H9 (cell line): Measurements from ENCODE around the gene RPS27. TPM values are rescaled to one million over a fixed set of nuclear protein-coding genes. Genes with fewer than 3 reads are reported as not detected.

Source experiments
- DNase-seq: peaks from one replicate; pipeline ENCODE4 v3.0.0-alpha.2; 2017
- H2AFZ ChIP-seq: one replicate; pipeline ENCODE4 v1.6.1; 2013; ENCODE audit warnings: mild to moderate bottlenecking, low read length, control low read depth, moderate library complexity
- H2AK5ac ChIP-seq: 2 replicates; pipeline ENCODE4 v1.6.1; 2013; ENCODE audit warnings: low read length, control low read depth, mixed read lengths; ENCODE audit not compliant: insufficient read length
- H2BK120ac ChIP-seq: one replicate; pipeline ENCODE4 v1.6.1; 2013; ENCODE audit warnings: low read depth, mild to moderate bottlenecking, low read length, control low read depth, inconsistent platforms; ENCODE audit not compliant: poor library complexity, severe bottlenecking
- H2BK12ac ChIP-seq: 2 replicates; pipeline ENCODE4 v1.6.1; 2013; ENCODE audit warnings: low read length, control low read depth, mixed read lengths, low read depth; ENCODE audit not compliant: insufficient read length
- H2BK15ac ChIP-seq: 2 replicates; pipeline ENCODE4 v1.6.1; 2013; ENCODE audit warnings: low read depth, low read length, control low read depth
- H2BK20ac ChIP-seq: one replicate; pipeline ENCODE4 v1.6.1; 2013; ENCODE audit warnings: low read depth, mild to moderate bottlenecking, low read length, control low read depth, inconsistent platforms; ENCODE audit not compliant: poor library complexity, severe bottlenecking
- H2BK5ac ChIP-seq: 2 replicates; pipeline ENCODE4 v1.6.1; 2013; ENCODE audit warnings: low read length, control low read depth, mixed read lengths; ENCODE audit not compliant: insufficient read length
- H3K14ac ChIP-seq: 2 replicates; pipeline ENCODE4 v1.6.1; 2013; ENCODE audit warnings: low read length, control low read depth; ENCODE audit not compliant: insufficient read depth
- H3K18ac ChIP-seq: 2 replicates; pipeline ENCODE4 v1.6.1; 2013; ENCODE audit warnings: low read depth, mild to moderate bottlenecking, mixed read lengths, low read length, control low read depth; ENCODE audit not compliant: insufficient read length
- H3K23ac ChIP-seq: 2 replicates; pipeline ENCODE4 v1.6.1; 2013; ENCODE audit warnings: low read length, control low read depth, mixed read lengths, low read depth; ENCODE audit not compliant: insufficient read length
- H3K23me2 ChIP-seq: 2 replicates; pipeline ENCODE4 v1.6.1; 2013; ENCODE audit warnings: low read depth, mild to moderate bottlenecking, mixed read lengths, low read length, control low read depth; ENCODE audit not compliant: insufficient read length, poor library complexity, severe bottlenecking
- H3K27ac ChIP-seq: 2 replicates; pipeline ENCODE4 v1.5.1; 2013; ENCODE audit warnings: low read length, control low read depth, mixed read lengths, low read depth; ENCODE audit not compliant: insufficient read length
- H3K27me3 ChIP-seq: 2 replicates; pipeline ENCODE4 v1.6.1; 2013; ENCODE audit warnings: low read length, control low read depth, inconsistent platforms; ENCODE audit not compliant: insufficient read depth
- H3K4ac ChIP-seq: 2 replicates; pipeline ENCODE4 v1.6.1; 2013; ENCODE audit warnings: low read depth, mild to moderate bottlenecking, control low read depth, inconsistent platforms, low read length, moderate library complexity
- H3K4me1 ChIP-seq: 2 replicates; pipeline ENCODE4 v1.6.1; 2013; ENCODE audit warnings: low read length, control low read depth, inconsistent platforms; ENCODE audit not compliant: insufficient read depth
- H3K4me2 ChIP-seq: 2 replicates; pipeline ENCODE4 v1.6.1; 2013; ENCODE audit warnings: low read length, control low read depth, mixed read lengths; ENCODE audit not compliant: insufficient read length, insufficient read depth
- H3K56ac ChIP-seq: 2 replicates; pipeline ENCODE4 v1.6.1; 2013; ENCODE audit warnings: low read depth, mild to moderate bottlenecking, mixed read lengths, low read length, control low read depth; ENCODE audit not compliant: insufficient read length
- H3K79me1 ChIP-seq: 2 replicates; pipeline ENCODE4 v1.6.1; 2013; ENCODE audit warnings: low read depth, mild to moderate bottlenecking, moderate library complexity, low read length, control low read depth, inconsistent platforms; ENCODE audit not compliant: insufficient read depth, poor library complexity, severe bottlenecking
- H3K79me2 ChIP-seq: 2 replicates; pipeline ENCODE4 v1.6.1; 2013; ENCODE audit warnings: low read length, control low read depth, inconsistent platforms; ENCODE audit not compliant: insufficient read depth
- H3K9ac ChIP-seq: 2 replicates; pipeline ENCODE4 v1.6.1; 2013; ENCODE audit warnings: low read length, control low read depth, mixed read lengths; ENCODE audit not compliant: insufficient read length; ENCODE audit errors: extremely low read depth
- H3K9me3 ChIP-seq: one replicate; pipeline ENCODE4 v1.6.1; 2013; ENCODE audit warnings: low read depth, low read length, inconsistent platforms; ENCODE audit not compliant: control insufficient read depth
- H3T11ph ChIP-seq: one replicate; pipeline ENCODE4 v1.6.1; 2013; ENCODE audit warnings: mild to moderate bottlenecking, low read length, control low read depth, inconsistent platforms
- H4K20me1 ChIP-seq: one replicate; pipeline ENCODE4 v1.6.1; 2013; ENCODE audit not compliant: control insufficient read depth, insufficient read length, insufficient read depth
- H4K5ac ChIP-seq: 2 replicates; pipeline ENCODE4 v1.6.1; 2013; ENCODE audit warnings: low read depth, mild to moderate bottlenecking, mixed read lengths, low read length, control low read depth; ENCODE audit not compliant: insufficient read length
- H4K8ac ChIP-seq: replicated peaks from 2 replicates; pipeline ENCODE4 v1.6.1; 2013; ENCODE audit warnings: low read length, control low read depth, mixed read lengths, low read depth; ENCODE audit not compliant: insufficient read length
- H4K91ac ChIP-seq: 2 replicates; pipeline ENCODE4 v1.6.1; 2013; ENCODE audit warnings: low read depth, mild to moderate bottlenecking, moderate library complexity, mixed read lengths, low read length, control low read depth; ENCODE audit not compliant: insufficient read length
- H3K27ac Mint-ChIP-seq, 3 experiments: 2 replicates in 2 of 3; 3 replicates in 1 of 3; pipeline ENCODE4 v1.8.0; 2020 to 2021; ENCODE audit warnings: mixed read lengths in 3 of 3, mild to moderate bottlenecking in 1 of 3, moderate library complexity in 1 of 3
- H3K27me3 Mint-ChIP-seq: 2 replicates; pipeline ENCODE4 v1.8.0; 2021; ENCODE audit warnings: low read depth, mild to moderate bottlenecking, moderate library complexity, mixed read lengths
- H3K36me3 Mint-ChIP-seq, 3 experiments: 2 replicates in 2 of 3; 3 replicates in 1 of 3; pipeline ENCODE4 v1.8.0; 2020 to 2021; ENCODE audit warnings: low read depth in 3 of 3, mixed read lengths in 3 of 3; ENCODE audit not compliant: insufficient read depth in 1 of 3
- H3K4me1 Mint-ChIP-seq, 2 experiments: 2 replicates each; pipeline ENCODE4 v1.8.0; 2020; ENCODE audit warnings: mixed read lengths in 2 of 2
- H3K4me3 Mint-ChIP-seq, 2 experiments: 2 replicates in 1 of 2; 3 replicates in 1 of 2; pipeline ENCODE4 v1.8.0; 2020 to 2021; ENCODE audit warnings: mild to moderate bottlenecking in 2 of 2, mixed read lengths in 2 of 2, moderate library complexity in 1 of 2
- H3K9me3 Mint-ChIP-seq, 2 experiments: 2 replicates in 1 of 2; 3 replicates in 1 of 2; pipeline ENCODE4 v1.8.0; 2020; ENCODE audit warnings: mild to moderate bottlenecking in 2 of 2, mixed read lengths in 2 of 2, moderate library complexity in 1 of 2
- CTCF ChIP-seq: fragments of 200-600 bp; sonication (generic); conservative IDR thresholded peaks from 3 replicates; pipeline ENCODE4 v1.8.0; 2021; ENCODE audit warnings: antibody characterized with exemption, mild to moderate bottlenecking
- WGBS: extraction: QIAGEN DNeasy Blood & Tissue Kit; methylation state at CpG from one replicate; pipeline ENCODE4 v1.1.7; 2013; ENCODE audit warnings: missing lambda C conversion rate, low lambda C conversion rate, mixed read lengths; ENCODE audit not compliant: insufficient read length; ENCODE audit errors: extremely low coverage; 5-methylcytosine and 5-hydroxymethylcytosine counted together
- total RNA-seq: library from RNA; stranded (reverse); gene quantifications from 2 replicates; pipeline ENCODE4 v1.2.1, GENCODE V29; 2021

Gene RPS27
- total RNA-seq, 1 experiment from 2014 or later, result 2,321 TPM

GRCh38 chr1:153958961-153959260 lies 31.7 kb upstream of the RPS27 start:
- peak overlapping the region; percentile 7 to 90 (median 87) for H3K27ac Mint-ChIP-seq
- no peak overlapping the region for H3K4ac ChIP-seq
- no peak overlapping the region for H4K91ac ChIP-seq

More at GRCh38 chr1:153958961-153959260, 31.7 kb upstream of the RPS27 start:
- no peaks in the 10 kb centered on the region for H3K9me3 ChIP-seq
- H2AFZ ChIP-seq, result no peak overlapping the region
- H2BK12ac ChIP-seq, result no peak overlapping the region
- no peak overlapping the region for H3K56ac ChIP-seq
- H3K9me3 Mint-ChIP-seq, result no peaks in the 10 kb centered on the region; a peak in 1 of 5 replicates
- H3K4me1 ChIP-seq, result no peaks in the 10 kb centered on the region
- H3K79me1 ChIP-seq, result peaks cover 21% of the 10 kb centered on the region
- H4K8ac ChIP-seq, result no peak overlapping the region
- H3K36me3 Mint-ChIP-seq, result peaks cover 27 to 42% (median 29%) of the 10 kb centered on the region in 3 experiments
- peak overlapping the region; percentile 6 for H3K4me2 ChIP-seq
- H3K4me3 Mint-ChIP-seq, result peak overlapping the region; percentile 99 to 100
- H3K18ac ChIP-seq, result no peak overlapping the region
- peaks cover 39 to 46% of the 10 kb centered on the region in 2 experiments for H3K4me1 Mint-ChIP-seq
- no peak for DNase-seq
- H2AK5ac ChIP-seq, result no peak overlapping the region
- no peak overlapping the region for H2BK120ac ChIP-seq
- no peak overlapping the region for H3T11ph ChIP-seq
- no peak overlapping the region for H3K9ac ChIP-seq
- no peaks in the 10 kb centered on the region for H3K27me3 Mint-ChIP-seq
- H2BK15ac ChIP-seq, result no peak overlapping the region
- H3K79me2 ChIP-seq, result peaks cover 43% of the 10 kb centered on the region
- H3K27ac ChIP-seq, result no peak overlapping the region
- H3K23ac ChIP-seq, result no peak overlapping the region
- no CpG with 5 or more reads among the region's 4 CpGs for WGBS
- no peaks in the 10 kb centered on the region for H3K27me3 ChIP-seq
- H4K20me1 ChIP-seq, result no peaks in the 10 kb centered on the region
- H2BK5ac ChIP-seq, result no peak overlapping the region
- no peak for TF ChIP-seq CTCF
- peaks cover 25% of the 10 kb centered on the region for H3K23me2 ChIP-seq
- no peak overlapping the region for H3K14ac ChIP-seq
- H2BK20ac ChIP-seq, result no peak overlapping the region
- no peak overlapping the region for H4K5ac ChIP-seq
